IMR-90 (cell line): ENCODE data around the gene NPAS2.

ENCODE experiments used
- BHLHE40 ChIP-seq: fragments of 150-350 bp; IDR thresholded peaks from 2 replicates; pipeline ENCODE4 v1.6.1; 2016; ENCODE audit warnings: mild to moderate bottlenecking, low read depth, low read length
- CTCF ChIP-seq: conservative IDR thresholded peaks from 2 replicates; pipeline ENCODE4 v1.5.1; 2012; ENCODE audit warnings: mild to moderate bottlenecking, low read depth, low read length, improper control_type of control experiment
- MAFK ChIP-seq: IDR thresholded peaks from 2 replicates; pipeline ENCODE4 v1.6.1; 2012; ENCODE audit warnings: low read depth, low read length, improper control_type of control experiment
- MAZ ChIP-seq: IDR thresholded peaks from 2 replicates; pipeline ENCODE4 v1.6.1; 2012; ENCODE audit warnings: low read depth, mild to moderate bottlenecking, low read length, improper control_type of control experiment, moderate library complexity, borderline replicate concordance
- MXI1 ChIP-seq: IDR thresholded peaks from 2 replicates; pipeline ENCODE4 v1.6.1; 2012; ENCODE audit warnings: low read depth, mild to moderate bottlenecking, low read length, moderate library complexity, borderline replicate concordance
- POLR2A ChIP-seq: IDR thresholded peaks from 2 replicates; pipeline ENCODE4 v1.6.1; 2012; ENCODE audit warnings: mild to moderate bottlenecking, low read depth, low read length
- RAD21 ChIP-seq: IDR thresholded peaks from 2 replicates; pipeline ENCODE4 v1.6.1; 2012; ENCODE audit warnings: low read length, improper control_type of control experiment
- RFX5 ChIP-seq: IDR thresholded peaks from 2 replicates; pipeline ENCODE4 v1.8.0; 2012; ENCODE audit warnings: low read depth, mild to moderate bottlenecking, low read length, moderate library complexity
- SMC3 ChIP-seq: fragments of 150-350 bp; IDR thresholded peaks from 2 replicates; pipeline ENCODE4 v1.6.1; 2016; ENCODE audit warnings: low read depth, mild to moderate bottlenecking, antibody characterized with exemption, low read length, moderate library complexity

GRCh38 chr2:100923461-100924060 is 103.6 kb downstream of the NPAS2 start:
- TF ChIP-seq CTCF (no peak), MXI1 (no peak), RFX5 (no peak), RAD21 (no peak), SMC3 (no peak), BHLHE40 (no peak), MAFK (no peak), POLR2A (no peak), MAZ (no peak)
